B cell (primary cell): ENCODE measurements around the gene KBTBD6. TPM values are rescaled to one million over a fixed set of nuclear protein-coding genes. Genes with fewer than 3 reads are reported as not detected.

ENCODE experiments used
- polyA plus RNA-seq: library from polyadenylated mRNA; depleted of rRNA; stranded (reverse); fragments of >200 nt; gene quantifications from 2 replicates; pipeline ENCODE4 v1.2.3, GENCODE V29; 2012
- small RNA-seq: library from RNA; depleted of rRNA; stranded (forward); fragments of <200 nt; gene quantifications from one replicate; pipeline ENCODE3, GENCODE V24; 2012; ENCODE audit warnings: low replicate concordance, low read depth; ENCODE audit not compliant: insufficient read length
- total RNA-seq, 2 donors: library from RNA; stranded (reverse); fragments of 120-200 nt in 1 of 2; gene quantifications; 1 replicate in 1 of 2; 2 replicates in 1 of 2; pipeline versions ENCODE4 v1.2.3 to v1.2.4, GENCODE V29; 2013 to 2022

The KBTBD6 gene
- total and polyA plus RNA-seq, 2 donors (not counting 1 experiment from before 2014, with no cell fraction given): 0.63 to 8.5 TPM

Small RNA genes within 50 kb of the gene (small RNA-seq; reads per million reads assigned to genes)
- gene MIR3168 (not detected), gene RN7SL597P (not detected)

Other genes with a start within 250 kb of the KBTBD6 start
- gene ELF1, start 113.5 kb downstream of the KBTBD6 start, total RNA-seq: 185 and 186 TPM in 2 replicates
- 62.0 and 105 TPM in 2 replicates for gene ELF1, start 113.5 kb downstream of the KBTBD6 start, polyA plus RNA-seq
- 10.4 and 10.6 TPM in 2 replicates for gene WBP4, start 71.3 kb downstream of the KBTBD6 start, total RNA-seq
- 1.8 and 3.7 TPM in 2 replicates for gene WBP4, start 71.3 kb downstream of the KBTBD6 start, polyA plus RNA-seq
- 8.4 and 9.2 TPM in 2 replicates for gene KBTBD7, start 61.8 kb upstream of the KBTBD6 start, total RNA-seq
- 0.73 and 1.2 TPM in 2 replicates for gene KBTBD7, start 61.8 kb upstream of the KBTBD6 start, polyA plus RNA-seq
- gene MTRF1, start 130.8 kb upstream of the KBTBD6 start, total RNA-seq: 29.8 and 36.0 TPM in 2 replicates
- gene MTRF1, start 130.8 kb upstream of the KBTBD6 start, polyA plus RNA-seq: 24.4 and 35.1 TPM in 2 replicates
- 32.5 and 33.5 TPM in 2 replicates for gene NAA16, start 178.5 kb upstream of the KBTBD6 start, total RNA-seq
- gene NAA16, start 178.5 kb upstream of the KBTBD6 start, polyA plus RNA-seq: 14.3 and 28.1 TPM in 2 replicates